NCI-H2107 (cell line): Measurements from ENCODE around the gene ZNF580.

Experiments used
- DNase-seq: peaks from one replicate; lab custom pipeline; 2025; lab: John Stamatoyannopoulos, UW

ZNF580 gene

DNA sequence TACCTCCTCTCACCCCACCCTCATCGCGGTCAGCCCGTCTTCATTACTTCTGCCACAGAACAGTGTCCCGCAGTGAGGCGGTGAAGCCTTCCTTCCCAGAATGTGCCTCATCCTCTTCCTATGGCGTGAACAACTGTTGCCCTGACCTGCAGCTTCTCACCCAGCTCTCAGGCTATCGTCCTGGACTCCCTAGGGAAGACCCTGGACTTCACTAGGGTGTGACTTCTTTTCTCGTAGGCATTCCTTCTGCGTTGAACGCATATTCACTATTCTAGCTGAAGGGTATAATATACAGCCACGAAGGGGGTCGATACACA, 34.4 kb upstream of the ZNF580 start:
- no peak for DNase-seq

DNA sequence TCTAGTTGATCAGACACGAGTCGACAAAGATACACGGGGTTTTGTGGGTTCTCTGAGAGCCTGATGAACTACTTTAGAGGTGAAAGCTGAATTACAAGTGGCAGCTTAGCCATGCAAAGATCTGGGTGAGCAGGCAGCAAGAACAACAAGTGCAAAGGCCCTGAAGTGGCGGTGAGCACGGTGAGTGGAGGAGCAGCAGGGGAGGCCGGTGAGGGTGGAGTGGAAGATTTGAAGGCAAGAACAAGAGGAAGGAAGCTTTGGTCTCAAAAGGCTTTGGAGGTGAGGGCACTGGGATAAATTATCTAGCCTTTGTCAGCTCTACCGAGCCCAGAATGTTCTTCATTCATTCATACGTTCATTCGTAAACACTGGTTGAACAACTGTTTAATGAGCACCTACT, 34.0 kb upstream of the ZNF580 start:
- no peak for DNase-seq

DNA sequence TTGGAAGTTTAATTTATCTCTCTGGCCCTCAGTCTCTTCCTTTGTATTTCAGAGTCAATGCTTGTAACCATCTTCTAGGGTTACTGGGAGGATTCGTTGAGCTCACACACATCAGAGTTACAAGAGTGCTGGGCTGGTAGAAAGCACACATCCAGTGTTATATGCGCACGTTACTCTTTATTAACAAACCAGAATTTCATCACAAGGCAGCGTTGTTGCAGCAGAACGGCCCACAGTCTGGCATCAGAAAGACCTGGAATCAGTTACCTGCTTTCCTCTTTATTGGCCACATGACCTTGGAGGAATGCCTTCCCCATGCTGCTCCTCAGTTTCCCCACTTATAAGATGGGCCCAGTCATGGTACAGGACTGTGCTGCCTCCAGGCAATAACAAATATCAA, 31.5 kb upstream of the ZNF580 start:
- no peak for DNase-seq

DNA sequence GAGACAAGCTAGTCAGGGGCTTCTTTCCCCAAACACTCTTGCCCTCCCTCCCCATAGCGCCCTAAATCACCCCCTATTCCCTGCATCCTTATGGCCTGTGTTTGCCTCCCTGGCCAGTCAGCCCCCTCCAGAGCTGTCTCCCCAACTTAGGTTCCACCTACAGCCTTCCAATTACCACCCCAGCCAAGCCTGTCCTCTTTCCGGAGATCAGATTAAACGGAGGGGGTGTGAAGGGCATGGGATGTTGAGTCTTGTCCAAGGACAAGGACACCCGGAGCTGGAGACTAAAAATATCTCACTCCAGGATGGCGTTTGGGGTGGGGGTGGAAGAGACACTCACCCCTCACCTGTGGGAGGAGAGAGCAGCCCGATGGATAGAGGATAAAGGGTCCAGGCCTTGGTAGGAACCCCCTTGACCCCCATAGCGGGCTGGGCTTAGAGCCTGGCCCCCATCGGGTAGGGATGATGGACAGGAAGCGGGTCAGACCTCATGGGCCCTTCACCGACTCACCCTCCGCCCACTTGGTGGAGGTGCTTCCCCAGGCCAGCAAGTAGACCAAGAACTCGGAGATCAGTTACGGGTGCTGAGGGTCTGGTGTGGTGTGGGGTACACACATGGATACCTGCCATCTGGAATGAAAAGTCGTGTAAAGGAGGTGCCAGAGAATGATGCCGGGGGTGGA, 29.4 kb upstream of the ZNF580 start:
- DNase-seq: no peak

DNA sequence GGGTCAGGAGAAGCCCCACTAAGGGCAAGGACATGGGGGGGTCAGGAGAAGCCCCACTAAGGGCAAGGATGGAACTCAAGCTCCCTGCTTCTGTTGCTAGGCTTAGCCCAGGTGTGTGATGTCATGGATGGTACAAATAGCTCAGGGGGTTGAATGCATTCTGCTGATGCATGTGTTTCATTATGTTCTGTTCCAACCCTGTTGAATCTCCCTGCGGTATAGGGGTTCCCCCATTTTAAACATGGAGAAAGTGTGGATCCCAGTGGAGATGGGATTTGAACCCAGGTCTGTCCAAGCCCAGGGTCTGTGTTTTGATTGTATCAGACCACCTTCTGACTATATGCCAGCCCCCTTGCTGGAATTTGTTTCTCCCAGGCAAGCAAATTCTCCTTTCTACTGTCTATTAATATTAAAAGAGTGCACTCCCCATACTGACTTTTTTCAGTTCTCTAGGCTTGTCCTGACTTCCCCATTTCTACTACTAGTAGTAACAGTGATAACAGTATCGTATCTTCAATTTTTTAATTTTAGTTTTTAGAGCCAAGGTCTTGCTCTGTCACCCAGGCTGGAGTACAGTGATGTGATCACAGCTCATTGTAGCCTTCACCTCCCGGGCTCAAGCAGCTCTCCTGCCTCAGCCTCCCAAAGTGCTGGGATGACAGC, 28.7 kb upstream of the ZNF580 start:
- DNase-seq: no peak

DNA sequence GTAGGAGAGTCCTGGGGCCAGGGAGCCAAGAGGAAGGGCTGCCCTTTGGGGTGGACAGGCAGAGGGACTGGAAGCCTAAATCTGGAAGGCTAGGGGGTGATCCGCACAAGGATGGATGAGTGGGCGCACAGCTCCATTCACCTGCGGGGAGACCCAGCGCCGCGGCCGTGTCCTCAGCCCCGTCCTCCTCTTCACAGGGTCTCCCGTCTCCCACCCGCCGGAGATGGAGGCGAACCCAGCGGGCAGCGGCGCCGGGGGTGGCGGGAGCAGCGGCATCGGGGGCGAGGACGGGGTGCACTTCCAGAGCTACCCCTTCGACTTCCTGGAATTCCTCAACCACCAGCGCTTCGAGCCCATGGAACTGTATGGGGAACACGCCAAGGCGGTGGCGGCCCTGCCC, 27.4 kb upstream of the ZNF580 start:
- no peak for DNase-seq

DNA sequence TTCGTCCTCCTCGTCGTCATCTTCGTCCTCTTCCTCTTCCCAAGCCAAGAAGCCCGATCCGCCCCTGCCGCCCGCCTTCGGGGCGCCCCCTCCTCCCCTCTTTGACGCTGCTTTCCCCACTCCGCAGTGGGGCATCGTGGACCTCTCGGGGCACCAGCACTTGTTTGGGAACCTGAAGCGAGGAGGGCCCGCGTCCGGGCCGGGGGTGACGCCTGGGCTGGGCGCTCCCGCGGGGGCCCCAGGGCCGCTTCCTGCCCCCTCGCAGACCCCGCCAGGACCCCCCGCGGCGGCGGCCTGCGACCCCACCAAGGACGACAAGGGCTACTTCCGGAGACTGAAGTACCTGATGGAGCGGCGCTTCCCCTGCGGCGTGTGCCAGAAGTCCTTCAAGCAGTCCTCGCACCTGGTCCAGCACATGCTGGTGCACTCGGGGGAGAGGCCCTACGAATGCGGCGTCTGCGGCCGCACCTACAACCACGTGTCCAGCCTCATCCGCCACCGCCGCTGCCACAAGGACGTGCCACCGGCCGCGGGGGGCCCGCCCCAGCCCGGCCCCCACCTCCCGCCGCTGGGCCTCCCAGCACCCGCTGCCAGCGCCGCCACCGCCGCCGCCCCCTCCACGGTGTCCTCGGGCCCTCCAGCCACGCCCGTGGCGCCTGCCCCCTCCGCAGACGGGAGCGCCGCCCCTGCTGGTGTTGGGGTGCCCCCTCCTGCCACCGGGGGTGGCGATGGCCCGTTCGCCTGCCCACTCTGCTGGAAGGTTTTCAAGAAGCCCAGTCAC, 26.7 kb upstream of the ZNF580 start:
- DNase-seq: no peak

DNA sequence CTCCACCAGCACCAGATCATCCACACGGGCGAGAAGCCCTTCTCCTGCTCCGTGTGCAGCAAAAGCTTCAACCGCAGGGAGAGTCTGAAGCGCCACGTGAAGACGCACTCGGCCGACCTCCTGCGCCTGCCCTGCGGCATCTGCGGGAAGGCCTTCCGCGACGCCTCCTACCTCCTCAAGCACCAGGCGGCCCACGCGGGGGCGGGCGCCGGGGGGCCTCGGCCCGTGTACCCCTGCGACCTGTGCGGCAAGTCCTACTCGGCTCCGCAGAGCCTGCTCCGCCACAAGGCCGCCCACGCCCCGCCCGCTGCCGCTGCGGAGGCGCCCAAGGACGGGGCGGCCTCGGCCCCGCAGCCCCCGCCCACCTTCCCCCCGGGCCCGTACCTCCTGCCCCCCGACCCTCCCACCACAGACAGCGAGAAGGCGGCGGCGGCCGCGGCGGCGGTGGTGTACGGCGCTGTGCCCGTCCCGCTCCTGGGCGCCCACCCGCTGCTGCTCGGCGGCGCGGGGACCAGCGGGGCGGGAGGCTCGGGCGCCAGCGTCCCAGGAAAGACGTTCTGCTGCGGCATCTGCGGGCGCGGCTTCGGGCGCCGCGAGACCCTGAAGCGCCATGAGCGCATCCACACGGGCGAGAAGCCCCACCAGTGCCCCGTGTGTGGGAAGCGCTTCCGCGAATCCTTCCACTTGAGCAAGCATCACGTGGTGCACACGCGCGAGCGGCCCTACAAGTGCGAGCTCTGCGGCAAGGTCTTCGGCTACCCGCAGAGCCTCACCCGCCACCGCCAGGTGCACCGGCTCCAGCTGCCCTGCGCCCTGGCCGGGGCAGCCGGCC, 25.9 kb upstream of the ZNF580 start:
- no peak for DNase-seq

DNA sequence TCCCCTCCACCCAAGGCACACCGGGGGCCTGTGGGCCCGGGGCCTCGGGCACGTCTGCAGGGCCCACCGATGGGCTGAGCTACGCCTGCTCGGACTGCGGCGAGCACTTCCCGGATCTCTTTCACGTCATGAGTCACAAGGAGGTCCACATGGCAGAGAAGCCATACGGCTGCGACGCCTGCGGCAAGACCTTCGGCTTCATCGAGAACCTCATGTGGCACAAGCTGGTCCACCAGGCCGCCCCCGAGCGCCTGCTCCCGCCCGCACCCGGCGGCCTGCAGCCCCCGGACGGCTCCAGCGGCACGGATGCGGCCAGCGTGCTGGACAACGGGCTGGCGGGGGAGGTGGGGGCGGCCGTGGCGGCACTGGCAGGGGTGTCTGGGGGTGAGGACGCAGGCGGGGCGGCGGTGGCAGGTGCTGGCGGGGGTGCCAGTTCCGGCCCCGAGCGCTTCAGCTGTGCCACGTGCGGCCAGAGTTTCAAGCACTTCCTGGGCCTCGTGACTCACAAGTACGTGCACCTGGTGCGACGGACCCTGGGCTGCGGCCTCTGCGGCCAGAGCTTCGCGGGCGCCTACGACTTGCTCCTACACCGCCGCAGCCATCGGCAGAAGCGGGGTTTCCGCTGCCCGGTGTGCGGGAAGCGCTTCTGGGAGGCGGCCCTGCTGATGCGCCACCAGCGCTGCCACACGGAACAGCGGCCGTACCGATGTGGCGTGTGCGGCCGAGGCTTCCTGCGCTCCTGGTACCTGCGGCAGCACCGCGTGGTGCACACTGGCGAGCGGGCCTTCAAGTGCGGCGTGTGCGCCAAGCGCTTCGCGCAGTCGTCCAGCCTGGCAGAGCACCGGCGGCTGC, 25.0 kb upstream of the ZNF580 start:
- no peak for DNase-seq

DNA sequence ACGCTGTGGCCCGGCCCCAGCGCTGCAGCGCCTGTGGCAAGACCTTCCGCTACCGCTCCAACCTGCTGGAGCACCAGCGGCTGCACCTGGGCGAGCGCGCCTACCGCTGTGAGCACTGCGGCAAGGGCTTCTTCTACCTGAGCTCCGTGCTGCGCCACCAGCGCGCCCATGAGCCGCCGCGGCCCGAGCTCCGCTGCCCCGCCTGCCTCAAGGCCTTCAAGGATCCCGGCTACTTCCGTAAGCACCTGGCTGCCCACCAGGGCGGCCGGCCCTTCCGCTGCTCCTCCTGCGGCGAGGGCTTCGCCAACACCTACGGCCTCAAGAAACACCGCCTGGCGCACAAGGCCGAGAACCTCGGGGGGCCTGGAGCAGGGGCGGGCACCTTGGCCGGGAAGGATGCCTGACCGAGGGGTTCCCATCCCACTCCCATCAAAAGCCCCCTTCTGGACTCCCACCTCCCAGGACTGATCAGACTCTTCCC, 24.4 kb upstream of the ZNF580 start:
- no peak for DNase-seq

DNA sequence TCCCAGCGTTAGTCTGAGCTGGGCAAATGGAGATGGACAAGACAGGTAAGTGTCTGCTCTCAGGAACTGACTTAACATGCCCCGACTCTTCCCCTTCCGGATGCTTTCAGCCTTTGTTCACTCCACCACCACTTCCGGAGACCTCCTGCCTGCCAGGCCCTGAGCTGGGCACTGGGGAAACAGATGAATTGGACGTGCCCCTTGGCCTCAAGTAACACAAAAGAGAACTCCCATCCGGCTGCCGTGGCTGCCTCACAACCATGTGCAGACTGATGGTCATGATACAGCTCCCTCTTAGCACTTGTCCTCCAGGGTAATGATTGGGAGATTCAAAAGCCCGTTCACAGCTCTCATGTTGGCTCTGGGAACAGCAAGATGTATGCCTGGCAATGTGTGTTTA, 23.4 kb upstream of the ZNF580 start:
- DNase-seq: no peak

DNA sequence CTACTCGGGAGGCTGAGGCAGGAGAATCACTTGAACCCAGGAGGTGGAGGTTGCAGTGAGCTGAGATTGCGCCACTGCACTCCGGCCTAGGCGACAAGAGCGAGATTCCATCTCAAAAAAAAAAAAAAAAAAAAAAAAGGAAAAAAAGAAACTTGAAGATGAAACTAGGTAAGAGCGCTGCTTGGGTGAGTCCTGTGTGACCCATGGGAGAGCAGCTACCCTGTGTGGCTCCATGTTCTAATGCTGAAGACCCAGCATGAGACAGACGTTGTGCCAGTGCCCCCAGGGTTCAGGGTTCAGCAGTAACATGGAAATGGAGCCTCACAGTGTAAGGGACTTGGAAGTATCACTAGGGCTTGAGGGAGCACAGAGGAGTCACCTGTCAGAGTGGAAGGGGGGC, 22.4 kb upstream of the ZNF580 start:
- no peak for DNase-seq

DNA sequence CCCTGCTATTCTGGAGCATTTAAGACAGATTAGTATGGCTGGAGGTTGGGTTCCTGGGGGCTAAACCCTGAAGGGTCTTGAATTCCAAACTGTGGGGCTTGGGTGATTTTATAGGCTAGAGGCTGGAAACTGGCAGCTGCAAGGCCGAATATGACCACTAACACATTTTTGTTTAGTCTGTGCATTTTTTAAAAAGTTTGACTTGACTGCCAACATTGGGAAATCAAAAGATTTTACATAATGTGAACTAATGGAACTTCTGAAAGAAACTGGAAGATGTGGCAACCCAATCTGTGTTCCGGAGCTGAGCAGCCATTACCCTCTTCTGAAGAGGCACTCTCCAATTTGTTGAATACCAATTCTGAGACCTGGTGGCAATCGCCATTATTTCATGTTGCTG, 21.5 kb upstream of the ZNF580 start:
- no peak for DNase-seq

DNA sequence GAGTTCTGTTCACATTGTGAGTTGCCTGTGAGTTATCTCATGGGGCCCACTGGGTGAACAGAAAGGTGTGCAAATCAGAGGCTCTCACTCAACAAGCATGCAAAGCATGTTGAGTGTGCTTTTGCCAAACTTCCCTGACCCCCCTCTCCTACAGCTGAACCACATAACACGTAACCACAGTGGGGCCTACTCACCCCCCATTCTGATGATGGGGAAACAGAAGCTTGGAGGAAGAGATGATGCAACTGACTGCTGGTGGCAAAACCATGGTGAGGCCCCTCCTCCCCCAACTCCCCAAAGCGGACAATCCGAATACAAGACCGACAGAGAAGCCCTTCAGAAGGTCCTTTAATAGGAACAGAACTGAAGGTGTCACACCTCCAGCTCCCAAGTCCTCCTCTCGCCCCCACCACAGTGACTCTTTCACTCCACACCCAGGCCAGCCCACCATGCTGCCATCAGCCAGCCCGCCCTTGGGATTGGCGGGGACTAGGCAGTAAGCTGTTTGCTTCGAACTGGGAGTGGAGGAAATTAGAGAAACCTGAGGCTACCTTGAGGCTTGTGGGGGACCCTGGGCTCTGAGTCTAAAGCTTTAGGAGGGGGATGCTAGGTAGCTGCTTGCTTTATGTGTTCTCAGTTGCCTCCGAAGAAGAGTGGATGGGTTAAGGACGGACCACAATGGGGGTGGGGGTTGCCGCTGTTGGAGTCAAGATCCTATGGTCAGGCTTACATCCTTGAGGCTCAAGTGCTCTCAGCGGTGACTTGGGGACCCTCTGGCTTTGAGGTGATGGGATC, 20.2 kb upstream of the ZNF580 start:
- no peak for DNase-seq

DNA sequence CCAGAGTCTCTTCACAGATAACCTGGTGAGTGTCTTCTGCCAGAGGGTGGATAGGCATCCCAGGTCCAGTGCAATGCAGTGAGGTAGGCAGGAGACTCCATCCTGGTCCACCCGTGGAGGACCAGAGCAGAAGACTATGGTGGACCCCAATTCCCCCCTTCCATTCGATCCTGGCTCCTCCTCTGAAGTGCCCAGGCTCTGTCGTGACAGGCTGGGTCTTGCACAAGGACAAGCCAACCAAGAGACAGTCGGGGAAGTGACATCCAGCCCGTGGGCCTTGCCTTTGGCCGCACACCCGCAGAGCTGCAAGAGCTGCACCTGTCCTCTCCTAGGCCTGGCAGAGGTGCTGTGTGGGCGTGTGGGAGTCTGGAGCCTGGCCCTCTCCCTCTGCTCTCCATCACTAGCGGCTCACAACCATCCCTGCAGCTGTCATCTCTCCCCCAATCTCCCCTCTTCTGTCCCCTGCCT, 19.6 kb upstream of the ZNF580 start:
- DNase-seq: no peak

DNA sequence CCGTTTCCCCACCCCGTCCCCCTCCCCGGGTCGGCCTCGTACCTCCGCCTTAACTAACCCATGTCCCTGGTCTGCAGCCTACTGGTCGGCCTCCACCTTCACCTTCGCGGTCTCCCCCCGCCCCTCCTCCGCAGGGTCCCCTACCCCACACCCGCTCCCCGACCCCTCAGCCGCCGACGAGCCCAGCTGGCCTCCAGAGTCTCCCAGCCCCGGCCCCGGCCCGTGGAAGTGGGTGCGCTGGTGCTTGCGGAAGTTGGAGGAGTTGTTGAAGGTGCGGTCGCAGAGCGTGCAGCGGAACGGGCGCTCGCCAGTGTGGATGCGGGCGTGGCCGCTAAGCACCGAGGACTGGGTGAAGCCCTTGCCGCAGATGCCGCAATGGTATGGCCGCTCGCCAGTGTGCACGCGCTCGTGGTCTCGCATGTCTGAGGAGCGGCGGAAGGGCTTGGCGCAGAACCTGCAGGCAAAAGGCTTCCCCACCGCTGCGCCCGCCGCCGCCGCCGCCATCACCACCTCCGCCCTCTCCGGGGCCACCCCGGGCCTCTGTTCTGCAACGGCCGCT, 19.1 kb upstream of the ZNF580 start:
- no peak for DNase-seq

DNA sequence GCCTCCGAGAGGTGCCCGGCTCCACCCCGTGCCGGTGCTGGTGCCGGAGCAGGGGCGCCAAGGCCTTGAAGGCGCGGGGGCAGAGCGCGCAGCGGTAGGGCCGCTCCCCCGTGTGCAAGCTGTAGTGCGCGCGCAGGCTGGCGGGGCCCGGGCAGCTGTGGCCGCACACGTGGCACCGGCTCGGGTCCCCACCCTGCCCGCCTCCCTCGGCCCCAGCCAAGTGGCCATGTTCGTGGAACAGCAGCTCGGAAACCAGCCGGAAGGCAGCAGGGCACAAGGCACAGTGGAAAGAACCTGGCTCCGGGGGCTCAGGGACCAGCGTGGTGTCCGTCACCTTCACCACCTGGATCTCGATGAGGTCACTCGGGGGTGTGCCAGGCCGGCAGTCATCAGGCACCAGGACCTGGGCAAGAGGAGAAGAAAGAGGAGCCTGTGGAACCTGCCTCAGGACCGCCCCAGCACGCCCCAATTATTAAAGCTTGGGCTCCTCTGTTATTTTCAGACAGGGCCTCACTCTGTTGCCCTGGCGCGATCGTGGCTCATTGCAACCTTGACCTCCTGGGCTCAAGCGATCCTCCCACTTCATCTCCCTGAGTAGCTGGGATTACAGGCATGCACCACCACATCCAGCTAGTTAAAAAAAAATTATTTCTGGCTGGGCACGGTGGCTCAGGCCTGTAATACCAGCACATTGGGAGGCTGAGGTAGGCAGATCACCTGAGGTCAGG, 18.4 kb upstream of the ZNF580 start:
- no peak for DNase-seq

DNA sequence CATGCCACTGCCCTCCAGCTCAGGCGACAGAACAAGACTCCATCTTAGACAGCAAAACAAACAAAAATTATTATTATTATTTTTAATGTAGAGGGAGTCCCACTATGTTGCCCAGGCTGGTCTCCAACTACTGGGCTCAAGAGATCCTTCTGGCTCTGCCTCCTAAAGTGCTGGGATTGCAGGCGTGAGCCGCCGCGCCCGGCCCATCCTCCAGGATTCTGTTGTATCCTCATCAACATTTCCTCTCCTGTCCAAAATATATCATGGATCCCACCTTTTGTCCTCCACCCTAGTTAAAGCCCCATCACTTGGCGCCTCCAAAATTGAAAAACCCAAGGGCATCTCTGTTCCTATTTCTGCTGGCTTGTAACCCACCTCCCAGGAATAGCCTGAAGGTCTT, 17.7 kb upstream of the ZNF580 start:
- DNase-seq: no peak

DNA sequence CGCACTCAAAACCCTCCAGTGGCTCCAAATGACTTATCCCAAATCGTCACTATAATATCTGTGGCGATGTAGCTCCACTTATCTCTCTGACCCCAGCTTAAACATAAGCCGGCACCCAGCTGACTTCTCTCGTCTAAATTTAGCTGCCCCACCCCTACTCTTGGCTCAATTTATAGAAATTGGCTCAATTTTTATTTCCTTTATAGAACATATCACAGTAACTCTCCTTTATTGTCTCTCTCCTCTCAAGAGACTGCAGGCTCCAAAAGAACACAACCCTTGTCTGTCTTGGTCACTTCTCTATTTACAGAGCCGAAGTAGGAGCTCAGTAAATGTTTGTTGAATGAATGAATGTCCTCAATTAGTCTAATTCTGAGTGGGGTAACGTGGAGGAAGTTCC, 17.2 kb upstream of the ZNF580 start:
- DNase-seq: no peak
